IMR-90 (cell line): Measurements from ENCODE around the gene CPA4.

Experiments
- CEBPB ChIP-seq: IDR thresholded peaks from 2 replicates; pipeline ENCODE4 v1.6.1; 2012; ENCODE audit warnings: low read depth, low read length, improper control_type of control experiment
- CHD1 ChIP-seq: IDR thresholded peaks from 2 replicates; pipeline ENCODE4 v1.6.1; 2012; ENCODE audit warnings: low read depth, low read length, improper control_type of control experiment
- CTCF ChIP-seq: conservative IDR thresholded peaks from 2 replicates; pipeline ENCODE4 v1.5.1; 2012; ENCODE audit warnings: mild to moderate bottlenecking, low read depth, low read length, improper control_type of control experiment
- ELK1 ChIP-seq: fragments of 150-350 bp; IDR thresholded peaks from 2 replicates; pipeline ENCODE4 v1.6.1; 2016; ENCODE audit warnings: low read depth, mild to moderate bottlenecking, low read length, moderate library complexity, borderline replicate concordance
- MAFK ChIP-seq: IDR thresholded peaks from 2 replicates; pipeline ENCODE4 v1.6.1; 2012; ENCODE audit warnings: low read depth, low read length, improper control_type of control experiment
- MAZ ChIP-seq: IDR thresholded peaks from 2 replicates; pipeline ENCODE4 v1.6.1; 2012; ENCODE audit warnings: low read depth, mild to moderate bottlenecking, low read length, improper control_type of control experiment, moderate library complexity, borderline replicate concordance
- MXI1 ChIP-seq: IDR thresholded peaks from 2 replicates; pipeline ENCODE4 v1.6.1; 2012; ENCODE audit warnings: low read depth, mild to moderate bottlenecking, low read length, moderate library complexity, borderline replicate concordance
- POLR2A ChIP-seq: IDR thresholded peaks from 2 replicates; pipeline ENCODE4 v1.6.1; 2012; ENCODE audit warnings: mild to moderate bottlenecking, low read depth, low read length
- RFX5 ChIP-seq: IDR thresholded peaks from 2 replicates; pipeline ENCODE4 v1.8.0; 2012; ENCODE audit warnings: low read depth, mild to moderate bottlenecking, low read length, moderate library complexity
- USF2 ChIP-seq: fragments of 150-350 bp; IDR thresholded peaks from 2 replicates; pipeline ENCODE4 v1.6.1; 2017; ENCODE audit warnings: mild to moderate bottlenecking, antibody characterized with exemption, low read length, low read depth

- TF ChIP-seq MAZ, result no peak
- no peak for TF ChIP-seq USF2
- no peak for TF ChIP-seq CTCF
- TF ChIP-seq POLR2A, result no peak
- TF ChIP-seq ELK1, result no peak
- TF ChIP-seq CEBPB, result no peak
- TF ChIP-seq MAFK, result no peak
- TF ChIP-seq MXI1, result no peak
- TF ChIP-seq RFX5, result no peak
- no peak for TF ChIP-seq CHD1
Measured at GRCh38 chr7:130361681-130362080, 68.7 kb downstream of the CPA4 start.
